ENCODE results near the gene CXorf65. TPM values are rescaled to one million over a fixed set of nuclear protein-coding genes. Genes with fewer than 3 reads are reported as not detected.

The CXorf65 gene
- polyA plus RNA-seq, 1 experiment = not detected

GRCh38 chrX:71085900-71086299, 20.6 kb downstream of the CXorf65 start:
- TF ChIP-seq, protein P1, sequence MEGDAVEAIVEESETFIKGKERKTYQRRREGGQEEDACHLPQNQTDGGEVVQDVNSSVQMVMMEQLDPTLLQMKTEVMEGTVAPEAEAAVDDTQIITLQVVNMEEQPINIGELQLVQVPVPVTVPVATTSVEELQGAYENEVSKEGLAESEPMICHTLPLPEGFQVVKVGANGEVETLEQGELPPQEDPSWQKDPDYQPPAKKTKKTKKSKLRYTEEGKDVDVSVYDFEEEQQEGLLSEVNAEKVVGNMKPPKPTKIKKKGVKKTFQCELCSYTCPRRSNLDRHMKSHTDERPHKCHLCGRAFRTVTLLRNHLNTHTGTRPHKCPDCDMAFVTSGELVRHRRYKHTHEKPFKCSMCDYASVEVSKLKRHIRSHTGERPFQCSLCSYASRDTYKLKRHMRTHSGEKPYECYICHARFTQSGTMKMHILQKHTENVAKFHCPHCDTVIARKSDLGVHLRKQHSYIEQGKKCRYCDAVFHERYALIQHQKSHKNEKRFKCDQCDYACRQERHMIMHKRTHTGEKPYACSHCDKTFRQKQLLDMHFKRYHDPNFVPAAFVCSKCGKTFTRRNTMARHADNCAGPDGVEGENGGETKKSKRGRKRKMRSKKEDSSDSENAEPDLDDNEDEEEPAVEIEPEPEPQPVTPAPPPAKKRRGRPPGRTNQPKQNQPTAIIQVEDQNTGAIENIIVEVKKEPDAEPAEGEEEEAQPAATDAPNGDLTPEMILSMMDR (IDR thresholded peaks at IDR 0.05; ENCODE audit: low read depth, low read length) = no peak
- POLR2A ChIA-PET = no interaction called here
- H3K27ac ChIP-seq (ENCODE audit: low read depth, low read length) = no peak overlapping the region

GRCh38 chrX:71082822-71083221, 23.7 kb downstream of the CXorf65 start:
- H3K4me3 ChIP-seq (ENCODE audit: low read depth, low read length) = no peak overlapping the region
- TF ChIP-seq, protein P1 (IDR thresholded peaks at IDR 0.05; ENCODE audit: low read depth, low read length) = no peak
- no peaks in the 10 kb centered on the region for H3K27me3 ChIP-seq (ENCODE audit: control insufficient read depth, insufficient read depth, low read length)
- ChIA-PET POLR2A (no interaction called here), CTCF (no interaction called here)
- no peak overlapping the region for H3K27ac ChIP-seq (ENCODE audit: low read depth, low read length)
- no peaks in the 10 kb centered on the region for H3K9me3 ChIP-seq (ENCODE audit: control insufficient read depth, insufficient read depth, low read length)
- no peak for DNase-seq (ENCODE audit: low read depth, low spot score)

More at GRCh38 chrX:71085900-71086299, 20.6 kb downstream of the CXorf65 start:
- Histone ChIP-seq H3K27me3 (ENCODE audit: control insufficient read depth, insufficient read depth, low read length) (no peaks in the 10 kb centered on the region), H3K4me3 (ENCODE audit: low read depth, low read length) (no peak overlapping the region), H3K9me3 (ENCODE audit: control insufficient read depth, insufficient read depth, low read length) (no peaks in the 10 kb centered on the region)
- CTCF ChIA-PET = no interaction called here
- DNase-seq (ENCODE audit: low read depth, low spot score) = no peak

- H3K4me3 ChIP-seq (ENCODE audit: low read depth, low read length) = no peak overlapping the region
- ChIA-PET CTCF (no interaction called here), POLR2A (no interaction called here)
- no peaks in the 10 kb centered on the region for H3K9me3 ChIP-seq (ENCODE audit: control insufficient read depth, insufficient read depth, low read length)
- no peaks in the 10 kb centered on the region for H3K27me3 ChIP-seq (ENCODE audit: control insufficient read depth, insufficient read depth, low read length)
- no peak overlapping the region for H3K27ac ChIP-seq (ENCODE audit: low read depth, low read length)
- TF ChIP-seq, protein P1 (IDR thresholded peaks at IDR 0.05; ENCODE audit: low read depth, low read length) = no peak
- DNase-seq (ENCODE audit: low read depth, low spot score) = no peak
Observed at GRCh38 chrX:71082124-71082647, 24.4 kb downstream of the CXorf65 start.

DNA sequence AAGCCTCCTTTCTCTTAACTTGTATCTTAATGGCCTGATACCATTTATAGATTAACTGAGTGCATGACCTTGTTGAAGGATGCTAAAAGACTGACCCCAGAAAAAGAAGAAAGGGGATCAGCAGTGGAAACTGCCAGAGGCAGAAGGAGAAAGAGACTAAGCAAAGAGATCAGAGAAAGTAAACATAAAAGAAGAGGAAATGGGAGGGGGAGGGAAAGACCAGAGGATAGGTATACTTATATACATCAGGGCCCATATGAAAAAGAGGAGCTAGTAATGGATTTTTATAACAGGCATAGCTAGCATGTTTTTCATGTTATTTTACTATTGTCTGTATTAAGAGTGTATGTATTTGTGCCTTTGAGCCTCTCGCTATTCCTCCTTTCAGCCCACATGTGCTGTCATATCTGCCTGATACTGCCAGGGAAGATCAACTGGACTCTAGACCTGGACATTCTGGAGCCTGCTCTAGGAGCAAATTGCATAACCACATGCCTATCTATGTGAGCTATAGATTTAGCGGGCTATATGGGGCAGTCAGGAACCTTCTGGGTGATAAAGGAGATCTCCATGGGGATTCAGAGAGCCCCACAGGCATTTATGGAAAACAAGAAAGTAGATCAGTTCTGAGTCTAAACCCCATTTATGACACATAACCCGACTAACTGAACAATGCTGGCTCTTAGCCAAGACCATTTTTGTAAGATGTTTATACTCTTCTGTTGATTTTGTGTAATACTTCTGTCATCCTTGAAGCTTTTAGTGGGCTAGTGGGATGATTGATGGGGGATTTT, 25.0 kb downstream of the CXorf65 start:
- CTCF ChIA-PET = no interaction called here
- Histone ChIP-seq H3K27me3 (ENCODE audit: control insufficient read depth, insufficient read depth, low read length) (no peaks in the 10 kb centered on the region), H3K27ac (ENCODE audit: low read depth, low read length) (no peak overlapping the region), H3K9me3 (ENCODE audit: control insufficient read depth, insufficient read depth, low read length) (no peaks in the 10 kb centered on the region), H3K4me3 (ENCODE audit: low read depth, low read length) (no peak overlapping the region)
- POLR2A ChIA-PET = no interaction called here
- DNase-seq (ENCODE audit: low read depth, low spot score) = no peak
- TF ChIP-seq, protein P1 (IDR thresholded peaks at IDR 0.05; ENCODE audit: low read depth, low read length) = no peak

DNA sequence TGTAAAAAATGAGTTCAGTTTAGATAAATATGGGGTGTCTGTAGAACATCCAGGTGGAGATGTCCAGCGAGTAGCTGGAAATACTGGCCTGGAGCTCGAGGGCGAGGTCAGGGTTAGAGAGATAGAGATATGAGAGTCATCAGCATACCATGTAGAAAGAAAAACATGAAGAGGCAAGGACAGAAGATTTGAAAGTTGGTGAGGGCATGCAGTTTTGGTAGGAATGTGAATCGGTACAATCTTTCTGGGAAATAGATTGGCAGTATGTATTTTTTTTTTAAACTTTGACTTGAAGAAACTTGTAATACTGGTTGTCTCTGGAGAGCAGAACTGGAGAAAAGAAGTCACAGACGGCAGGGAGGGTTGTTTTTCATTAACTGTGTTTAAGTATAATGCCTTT, 36.0 kb downstream of the CXorf65 start:
- ChIA-PET POLR2A (no interaction called here), CTCF (no interaction called here)
- no peaks in the 10 kb centered on the region for H3K9me3 ChIP-seq (ENCODE audit: control insufficient read depth, insufficient read depth, low read length)
- H3K27ac ChIP-seq (ENCODE audit: low read depth, low read length) = no peak overlapping the region
- no peak overlapping the region for H3K4me3 ChIP-seq (ENCODE audit: low read depth, low read length)
- no peaks in the 10 kb centered on the region for H3K27me3 ChIP-seq (ENCODE audit: control insufficient read depth, insufficient read depth, low read length)
- no peak for DNase-seq (ENCODE audit: low read depth, low spot score)
- TF ChIP-seq, protein P1 (IDR thresholded peaks at IDR 0.05; ENCODE audit: low read depth, low read length) = no peak

All from AG04450 (cell line).